Liver (tissue), 3 donors: Measurements from ENCODE around the gene ABCC1.

ENCODE experiments used
- EGR1 ChIP-seq, 2 donors: IDR thresholded peaks; 2 replicates each; pipeline ENCODE4 v1.6.1; 2016 to 2018; ENCODE audit warnings: antibody characterized with exemption in 2 of 2, low read depth in 2 of 2
- GABPA ChIP-seq, 2 donors: IDR thresholded peaks in 1 of 2; conservative IDR thresholded peaks in 1 of 2; 2 replicates each; pipeline ENCODE4 v1.6.1; 2016; ENCODE audit warnings: antibody characterized with exemption in 2 of 2, mild to moderate bottlenecking in 1 of 2, moderate library complexity in 1 of 2
- JUND ChIP-seq, 2 donors: IDR thresholded peaks; 2 replicates each; pipeline ENCODE4 v1.6.1; 2016; ENCODE audit warnings: antibody characterized with exemption in 2 of 2
- SP1 ChIP-seq: IDR thresholded peaks from 2 replicates; pipeline ENCODE4 v1.6.1; 2018; ENCODE audit warnings: antibody characterized with exemption, mild to moderate bottlenecking
- TAF1 ChIP-seq: conservative IDR thresholded peaks from 2 replicates; pipeline ENCODE4 v1.6.1; 2016; ENCODE audit warnings: antibody characterized with exemption, mild to moderate bottlenecking
- YY1 ChIP-seq: IDR thresholded peaks from 2 replicates; pipeline ENCODE4 v1.6.1; 2016; ENCODE audit warnings: antibody characterized with exemption, mild to moderate bottlenecking
- TF ChIP-seq, protein P1 (sequence below): fragments of 150-350 bp; IDR thresholded peaks from 2 replicates; pipeline ENCODE4 v1.5.1; 2017; ENCODE audit warnings: improper control_type of control experiment, low read depth, low read length; ENCODE audit not compliant: missing input control
- TF ChIP-seq, protein P2 (sequence below): IDR thresholded peaks from 2 replicates; pipeline ENCODE4 v1.6.1; 2016; ENCODE audit warnings: antibody characterized with exemption, mild to moderate bottlenecking
- donor health status: healthy.
- donor health status: healthy.

DNA sequence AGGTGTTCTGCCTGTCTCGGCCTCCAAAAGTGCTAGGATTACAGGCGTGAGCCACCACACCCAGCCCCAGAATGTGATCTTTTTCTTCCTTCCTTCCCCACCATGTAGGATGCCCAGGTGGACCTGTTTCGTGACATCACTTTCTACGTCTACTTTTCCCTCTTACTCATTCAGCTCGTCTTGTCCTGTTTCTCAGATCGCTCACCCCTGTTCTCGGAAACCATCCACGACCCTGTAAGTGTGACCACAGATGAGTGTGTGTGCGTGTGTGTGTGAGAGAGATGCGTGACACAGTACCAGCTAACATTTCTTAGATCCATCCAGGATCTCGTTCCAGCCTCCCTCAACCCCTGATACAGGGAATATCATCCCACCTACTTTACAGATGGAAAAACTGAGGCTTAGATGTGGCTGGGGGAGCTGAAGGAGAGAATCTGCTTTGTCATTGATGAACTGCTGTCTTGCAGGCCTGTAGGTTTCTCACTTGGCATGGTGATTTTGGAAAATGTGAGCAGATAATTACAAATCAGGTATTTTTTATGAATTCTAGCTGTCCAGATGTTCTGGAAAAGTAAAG is 67.1 kb downstream of the ABCC1 start:
- no peak for TF ChIP-seq JUND (IDR thresholded peaks at IDR 0.05)
- TF ChIP-seq, protein P1, sequence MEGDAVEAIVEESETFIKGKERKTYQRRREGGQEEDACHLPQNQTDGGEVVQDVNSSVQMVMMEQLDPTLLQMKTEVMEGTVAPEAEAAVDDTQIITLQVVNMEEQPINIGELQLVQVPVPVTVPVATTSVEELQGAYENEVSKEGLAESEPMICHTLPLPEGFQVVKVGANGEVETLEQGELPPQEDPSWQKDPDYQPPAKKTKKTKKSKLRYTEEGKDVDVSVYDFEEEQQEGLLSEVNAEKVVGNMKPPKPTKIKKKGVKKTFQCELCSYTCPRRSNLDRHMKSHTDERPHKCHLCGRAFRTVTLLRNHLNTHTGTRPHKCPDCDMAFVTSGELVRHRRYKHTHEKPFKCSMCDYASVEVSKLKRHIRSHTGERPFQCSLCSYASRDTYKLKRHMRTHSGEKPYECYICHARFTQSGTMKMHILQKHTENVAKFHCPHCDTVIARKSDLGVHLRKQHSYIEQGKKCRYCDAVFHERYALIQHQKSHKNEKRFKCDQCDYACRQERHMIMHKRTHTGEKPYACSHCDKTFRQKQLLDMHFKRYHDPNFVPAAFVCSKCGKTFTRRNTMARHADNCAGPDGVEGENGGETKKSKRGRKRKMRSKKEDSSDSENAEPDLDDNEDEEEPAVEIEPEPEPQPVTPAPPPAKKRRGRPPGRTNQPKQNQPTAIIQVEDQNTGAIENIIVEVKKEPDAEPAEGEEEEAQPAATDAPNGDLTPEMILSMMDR = no peak
- TF ChIP-seq TAF1 = no peak
- no peak for TF ChIP-seq YY1
- TF ChIP-seq, protein P2, sequence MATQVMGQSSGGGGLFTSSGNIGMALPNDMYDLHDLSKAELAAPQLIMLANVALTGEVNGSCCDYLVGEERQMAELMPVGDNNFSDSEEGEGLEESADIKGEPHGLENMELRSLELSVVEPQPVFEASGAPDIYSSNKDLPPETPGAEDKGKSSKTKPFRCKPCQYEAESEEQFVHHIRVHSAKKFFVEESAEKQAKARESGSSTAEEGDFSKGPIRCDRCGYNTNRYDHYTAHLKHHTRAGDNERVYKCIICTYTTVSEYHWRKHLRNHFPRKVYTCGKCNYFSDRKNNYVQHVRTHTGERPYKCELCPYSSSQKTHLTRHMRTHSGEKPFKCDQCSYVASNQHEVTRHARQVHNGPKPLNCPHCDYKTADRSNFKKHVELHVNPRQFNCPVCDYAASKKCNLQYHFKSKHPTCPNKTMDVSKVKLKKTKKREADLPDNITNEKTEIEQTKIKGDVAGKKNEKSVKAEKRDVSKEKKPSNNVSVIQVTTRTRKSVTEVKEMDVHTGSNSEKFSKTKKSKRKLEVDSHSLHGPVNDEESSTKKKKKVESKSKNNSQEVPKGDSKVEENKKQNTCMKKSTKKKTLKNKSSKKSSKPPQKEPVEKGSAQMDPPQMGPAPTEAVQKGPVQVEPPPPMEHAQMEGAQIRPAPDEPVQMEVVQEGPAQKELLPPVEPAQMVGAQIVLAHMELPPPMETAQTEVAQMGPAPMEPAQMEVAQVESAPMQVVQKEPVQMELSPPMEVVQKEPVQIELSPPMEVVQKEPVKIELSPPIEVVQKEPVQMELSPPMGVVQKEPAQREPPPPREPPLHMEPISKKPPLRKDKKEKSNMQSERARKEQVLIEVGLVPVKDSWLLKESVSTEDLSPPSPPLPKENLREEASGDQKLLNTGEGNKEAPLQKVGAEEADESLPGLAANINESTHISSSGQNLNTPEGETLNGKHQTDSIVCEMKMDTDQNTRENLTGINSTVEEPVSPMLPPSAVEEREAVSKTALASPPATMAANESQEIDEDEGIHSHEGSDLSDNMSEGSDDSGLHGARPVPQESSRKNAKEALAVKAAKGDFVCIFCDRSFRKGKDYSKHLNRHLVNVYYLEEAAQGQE = no peak
- TF ChIP-seq GABPA (IDR thresholded peaks at IDR 0.05 in 1 of 2, conservative IDR thresholded peaks at IDR 0.05 in 1 of 2) = no peak
- no peak for TF ChIP-seq SP1
- TF ChIP-seq EGR1 (IDR thresholded peaks at IDR 0.05; ENCODE audit: low read depth in 2 of 2) = no peak
